ENCODE results near the gene DOCK4. TPM values are rescaled to one million over a fixed set of nuclear protein-coding genes. Genes with fewer than 3 reads are reported as not detected.

The DOCK4 gene
- polyA plus RNA-seq, 3 donors: 20.5 to 27.6 (median 24.6) TPM

DNA sequence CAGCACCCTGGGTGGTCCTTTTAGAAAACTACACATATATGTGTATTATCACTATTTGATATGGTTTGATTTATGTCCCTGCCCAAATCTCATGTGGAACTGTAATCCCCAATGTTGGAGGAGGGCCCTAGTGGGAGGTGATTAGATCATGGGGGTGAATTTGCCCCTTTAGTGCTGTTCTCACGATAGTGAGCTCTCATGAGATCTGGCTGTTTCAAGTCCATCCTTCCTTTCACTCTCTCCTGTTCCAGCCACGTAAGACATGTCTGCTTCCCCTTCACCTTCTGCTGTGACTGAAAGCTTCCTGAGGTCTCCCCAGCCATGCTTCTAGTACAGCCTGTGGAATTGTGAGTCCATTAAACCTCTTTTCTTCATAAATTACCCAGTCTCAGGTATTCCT, 37.3 kb downstream of the DOCK4 start:
- DNase-seq (ENCODE audit: extremely low read depth in 1 of 11, low read depth in 9 of 11, low spot score in 4 of 11): no peak

DNA sequence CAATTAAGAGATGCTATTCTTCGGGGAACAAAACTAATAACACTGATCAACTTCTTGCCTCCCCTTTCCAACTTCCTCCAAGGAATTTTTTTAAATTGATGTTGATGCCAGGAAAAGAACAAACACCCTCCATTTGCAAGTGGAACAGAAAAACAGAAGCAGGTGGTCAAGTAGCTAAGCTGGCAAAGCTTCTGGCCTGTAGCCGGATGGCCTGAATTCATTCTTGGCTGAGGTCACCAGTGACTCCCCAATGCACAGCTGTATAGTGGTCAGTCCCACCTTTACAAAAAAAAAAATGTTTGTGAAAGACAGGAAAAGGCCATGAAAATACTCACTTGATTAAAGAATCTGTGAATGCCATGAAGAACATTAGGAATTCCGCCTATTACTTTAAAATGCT, 39.1 kb downstream of the DOCK4 start:
- DNase-seq (ENCODE audit: extremely low read depth in 1 of 11, low read depth in 9 of 11, low spot score in 4 of 11): no peak

DNA sequence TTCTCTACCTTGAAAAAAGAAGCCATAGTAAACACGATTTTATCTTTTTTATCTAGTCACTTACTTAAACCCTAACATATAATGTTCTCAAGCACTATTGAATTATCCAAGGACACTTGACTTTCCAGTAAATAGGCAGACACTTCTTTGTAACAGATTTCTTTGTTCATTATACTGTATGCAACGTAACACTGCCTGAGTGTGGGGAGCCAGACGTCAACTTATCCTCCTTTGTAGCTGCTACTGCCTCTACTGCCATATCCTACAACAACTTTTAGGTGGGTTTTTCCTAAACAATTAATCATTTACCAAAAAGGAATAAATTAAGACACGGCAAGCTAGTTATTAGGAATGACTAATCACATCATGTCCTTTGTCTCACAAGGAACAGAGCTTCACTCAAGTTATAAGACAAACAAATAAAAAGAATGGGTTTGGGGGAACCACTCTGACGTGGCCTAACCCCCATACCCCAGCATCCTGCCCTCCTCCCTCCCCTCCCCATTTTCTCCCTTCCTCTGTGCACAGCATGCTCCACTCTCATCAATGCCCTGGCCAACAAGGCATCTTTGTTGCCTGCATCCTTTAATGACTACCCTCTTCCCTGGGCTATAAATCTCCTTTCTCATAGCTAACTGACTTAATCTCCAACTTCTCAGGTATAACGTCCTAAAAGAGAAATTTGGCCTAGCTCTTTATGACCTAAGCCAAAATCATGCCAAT, 43.3 kb downstream of the DOCK4 start:
- DNase-seq (ENCODE audit: extremely low read depth in 1 of 11, low read depth in 9 of 11, low spot score in 4 of 11): no peak

DNA sequence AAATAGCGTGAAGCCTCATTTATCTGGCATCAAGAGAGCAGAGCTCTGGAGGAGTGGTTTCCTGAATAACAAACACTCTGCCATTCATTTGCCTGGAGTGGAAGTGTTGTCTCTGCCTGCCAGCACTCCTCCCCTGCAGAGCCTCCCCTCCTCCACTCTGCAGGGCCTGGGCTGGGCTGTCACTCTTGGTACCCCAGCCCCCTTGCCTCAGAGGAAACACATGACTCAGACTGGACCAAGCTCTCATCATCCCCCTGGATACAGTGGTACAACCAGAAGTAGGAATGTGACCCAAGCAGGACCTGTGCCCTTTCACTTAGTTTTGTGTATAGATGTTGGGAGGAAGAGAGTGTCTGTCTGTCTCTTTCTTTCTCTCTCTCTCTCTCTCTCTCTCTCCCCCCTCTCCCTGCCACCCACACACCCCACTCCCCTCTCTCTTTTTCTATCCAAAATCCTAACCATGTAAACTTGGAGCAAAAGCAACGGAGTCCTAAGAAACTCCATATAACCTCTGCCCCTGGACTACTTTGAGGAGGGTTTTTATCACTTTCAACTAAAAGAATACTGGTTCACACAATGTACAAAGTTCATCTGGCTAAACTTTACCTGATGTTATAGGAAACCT, 43.9 kb downstream of the DOCK4 start:
- DNase-seq (ENCODE audit: extremely low read depth in 1 of 11, low read depth in 9 of 11, low spot score in 4 of 11): peak in 9 of 11 donors; percentile 21 to 68 (median 47)

DNA sequence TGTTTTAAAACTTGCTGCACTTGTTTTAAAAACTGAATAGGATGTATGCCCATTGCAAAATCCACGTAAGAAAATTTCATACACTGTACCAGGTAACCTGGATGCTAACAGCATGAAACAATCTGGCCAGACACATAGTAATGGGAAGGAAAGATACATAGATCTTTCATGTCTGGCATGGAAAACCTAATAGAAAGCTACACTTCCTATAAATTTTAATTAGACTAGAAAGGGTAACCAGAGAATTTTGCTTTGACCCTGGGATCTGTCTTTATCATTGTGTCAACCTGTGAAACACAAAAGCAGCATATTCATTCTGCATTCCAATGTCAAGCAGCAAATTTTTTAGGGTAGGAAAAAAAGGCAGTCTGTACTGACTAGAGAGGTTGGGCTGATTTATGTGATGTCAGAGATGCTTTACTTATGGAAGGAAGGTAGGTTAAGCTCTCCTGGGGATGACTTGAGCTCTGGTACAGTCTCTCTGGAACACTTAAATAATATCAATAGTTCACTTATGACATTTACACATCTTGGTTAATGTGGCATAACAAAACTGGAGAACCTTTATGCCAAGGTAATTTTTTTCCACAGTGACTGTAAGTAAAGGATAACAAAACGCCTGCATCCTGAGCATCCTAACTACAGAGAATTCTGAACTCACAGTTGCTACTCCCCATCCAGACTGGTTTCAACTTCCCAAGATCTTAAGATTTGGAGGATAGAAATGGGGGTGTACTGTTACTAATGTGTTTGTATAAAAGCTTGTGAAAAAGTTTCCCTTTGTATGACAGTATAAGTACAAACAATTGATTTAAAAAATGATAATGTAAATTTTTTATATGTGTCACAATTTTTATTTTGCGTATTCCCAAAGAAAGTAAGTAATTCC, 44.7 kb downstream of the DOCK4 start:
- no peak for DNase-seq (ENCODE audit: extremely low read depth in 1 of 11, low read depth in 9 of 11, low spot score in 4 of 11)

DNA sequence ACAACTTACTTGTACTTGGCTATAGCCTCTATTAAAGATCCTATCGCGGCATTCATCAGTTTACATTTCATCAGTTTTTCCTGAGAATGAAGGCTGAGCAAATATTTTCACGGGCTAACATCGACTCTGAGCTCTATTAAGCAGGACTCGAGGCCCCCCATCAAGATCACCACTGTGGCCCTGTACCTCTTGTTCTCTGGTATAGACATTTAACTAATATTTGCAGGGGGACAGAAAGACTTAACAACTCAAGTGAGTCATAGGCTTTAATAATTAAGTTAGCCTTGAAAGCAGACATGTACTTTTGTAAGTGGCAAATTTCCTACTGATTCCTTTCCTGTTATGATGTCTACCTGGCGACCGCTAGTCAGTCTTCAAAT, 45.4 kb downstream of the DOCK4 start:
- no peak for DNase-seq (ENCODE audit: extremely low read depth in 1 of 11, low read depth in 9 of 11, low spot score in 4 of 11)

DNA sequence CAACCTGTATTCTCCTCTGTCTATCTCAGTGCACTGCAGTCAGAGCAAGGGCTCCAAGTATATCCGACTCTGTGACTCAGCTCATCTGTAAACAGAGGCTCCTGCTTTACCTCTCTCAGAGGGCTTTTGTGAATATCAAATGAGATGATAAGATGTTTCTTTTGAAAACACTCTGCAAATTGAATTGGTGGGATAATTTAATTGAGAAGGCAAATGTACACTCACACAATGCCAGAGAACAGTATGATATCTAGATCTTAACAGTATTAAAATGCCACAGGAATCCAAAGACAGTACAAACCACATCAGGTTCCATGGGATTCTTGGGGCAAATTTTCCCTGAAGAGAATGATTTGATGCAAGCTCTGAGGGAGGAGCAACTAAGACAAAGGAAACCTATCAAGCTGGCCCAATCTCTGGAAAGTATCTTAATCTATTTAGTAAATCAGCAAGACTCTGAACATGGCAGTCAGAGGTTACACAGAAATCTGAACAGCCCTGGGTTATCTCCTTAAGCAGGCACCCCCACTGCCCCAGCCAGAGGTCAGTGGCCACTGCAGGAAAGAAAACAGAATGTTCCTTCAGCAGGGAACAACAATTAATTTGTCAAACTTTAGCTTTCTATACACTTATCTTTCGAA, 45.9 kb downstream of the DOCK4 start:
- DNase-seq (ENCODE audit: extremely low read depth in 1 of 11, low read depth in 9 of 11, low spot score in 4 of 11): no peak

DNA sequence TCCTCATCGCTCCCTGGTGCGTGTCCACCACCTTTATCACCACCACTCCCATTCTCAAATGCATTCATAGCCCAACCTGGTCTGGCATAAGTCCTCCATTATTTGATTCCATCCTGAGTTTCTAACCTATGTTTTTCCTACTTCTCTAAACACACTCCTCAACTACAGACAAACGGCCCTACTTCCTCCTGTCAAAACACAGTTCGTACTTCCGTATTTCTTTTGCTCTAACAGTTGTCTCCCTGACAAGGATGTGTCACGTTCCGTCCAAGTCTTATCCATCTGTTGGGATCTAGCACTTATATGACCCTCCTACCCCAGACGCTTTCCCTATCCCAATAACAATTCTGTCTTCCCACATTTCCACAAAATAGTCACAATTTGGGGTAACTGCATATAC, 46.8 kb downstream of the DOCK4 start:
- DNase-seq (ENCODE audit: extremely low read depth in 1 of 11, low read depth in 9 of 11, low spot score in 4 of 11): no peak

DNA sequence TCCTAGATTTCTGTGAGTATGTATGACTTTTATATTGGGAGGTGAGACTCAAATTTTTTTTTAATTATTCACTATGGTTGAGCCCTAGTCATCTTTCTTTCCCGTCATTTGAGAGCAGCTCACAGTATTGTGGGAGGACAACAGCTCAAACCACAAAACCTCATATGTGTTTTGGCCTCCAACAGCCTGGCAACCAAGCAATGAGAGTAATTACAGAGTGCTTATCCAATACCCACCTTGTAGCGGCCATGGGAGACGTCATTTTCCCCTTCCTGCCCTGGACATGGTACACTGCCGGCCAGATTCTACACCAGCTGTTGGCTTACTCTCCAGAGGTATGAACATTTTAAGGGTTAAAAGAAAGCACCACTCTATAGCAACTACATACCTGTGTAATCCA, 49.1 kb downstream of the DOCK4 start:
- no peak for DNase-seq (ENCODE audit: extremely low read depth in 1 of 11, low read depth in 9 of 11, low spot score in 4 of 11)

DNA sequence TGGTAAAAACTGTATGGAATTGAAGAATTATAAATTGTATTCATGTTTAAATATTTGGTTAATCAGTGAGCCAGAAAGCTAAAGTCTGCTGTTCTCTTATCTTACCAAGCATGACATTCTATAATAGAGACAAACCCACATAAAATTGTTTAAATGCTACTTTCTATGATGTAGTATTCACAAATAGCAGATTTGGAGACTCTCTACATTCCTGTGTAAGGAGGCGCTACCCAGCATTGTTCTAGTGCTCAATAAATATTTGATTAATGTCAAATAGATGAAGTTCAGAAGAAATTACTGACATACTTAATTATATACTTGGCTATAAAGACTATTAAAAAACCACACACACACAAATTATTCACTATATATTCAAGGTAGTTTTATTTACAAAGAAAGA, 49.8 kb downstream of the DOCK4 start:
- DNase-seq (ENCODE audit: extremely low read depth in 1 of 11, low read depth in 9 of 11, low spot score in 4 of 11): no peak

DNA sequence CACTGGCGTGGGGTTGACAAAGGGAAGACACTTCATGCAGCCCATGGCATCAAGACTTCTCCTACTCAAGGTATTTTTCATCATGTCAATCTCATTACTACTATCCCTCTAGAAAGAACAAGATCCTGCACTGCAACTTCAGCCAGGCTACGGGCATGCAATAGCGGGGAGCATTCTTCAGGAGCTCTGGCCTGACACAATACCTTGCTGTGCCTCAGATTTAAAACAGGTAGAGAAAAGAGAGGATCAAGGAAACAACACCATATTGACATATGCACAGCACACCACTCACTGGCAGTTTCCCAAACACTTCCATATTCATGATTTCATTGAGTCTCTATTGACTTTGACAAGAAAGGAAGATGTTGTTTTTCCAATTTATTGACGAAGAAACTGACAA, 51.5 kb downstream of the DOCK4 start:
- DNase-seq (ENCODE audit: extremely low read depth in 1 of 11, low read depth in 9 of 11, low spot score in 4 of 11): no peak

DNA sequence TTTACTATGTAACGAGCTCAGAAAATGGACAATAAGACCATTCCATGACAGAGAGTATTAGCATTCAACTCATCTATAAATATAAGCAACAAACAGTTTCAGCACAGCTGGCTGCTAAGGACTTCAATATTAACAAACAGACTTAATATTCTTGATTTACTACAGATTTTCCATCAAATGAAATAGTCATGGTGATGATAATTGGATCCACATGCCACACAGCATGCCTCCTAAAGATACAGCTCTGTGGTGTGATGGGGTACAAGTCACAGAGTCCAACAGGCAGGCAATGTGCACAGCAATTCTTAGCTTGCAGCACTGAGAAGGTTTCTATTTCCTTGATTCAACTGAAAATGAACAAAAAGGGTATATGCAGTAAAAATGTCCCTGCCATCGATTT, 54.0 kb downstream of the DOCK4 start:
- DNase-seq (ENCODE audit: extremely low read depth in 1 of 11, low read depth in 9 of 11, low spot score in 4 of 11): no peak

DNA sequence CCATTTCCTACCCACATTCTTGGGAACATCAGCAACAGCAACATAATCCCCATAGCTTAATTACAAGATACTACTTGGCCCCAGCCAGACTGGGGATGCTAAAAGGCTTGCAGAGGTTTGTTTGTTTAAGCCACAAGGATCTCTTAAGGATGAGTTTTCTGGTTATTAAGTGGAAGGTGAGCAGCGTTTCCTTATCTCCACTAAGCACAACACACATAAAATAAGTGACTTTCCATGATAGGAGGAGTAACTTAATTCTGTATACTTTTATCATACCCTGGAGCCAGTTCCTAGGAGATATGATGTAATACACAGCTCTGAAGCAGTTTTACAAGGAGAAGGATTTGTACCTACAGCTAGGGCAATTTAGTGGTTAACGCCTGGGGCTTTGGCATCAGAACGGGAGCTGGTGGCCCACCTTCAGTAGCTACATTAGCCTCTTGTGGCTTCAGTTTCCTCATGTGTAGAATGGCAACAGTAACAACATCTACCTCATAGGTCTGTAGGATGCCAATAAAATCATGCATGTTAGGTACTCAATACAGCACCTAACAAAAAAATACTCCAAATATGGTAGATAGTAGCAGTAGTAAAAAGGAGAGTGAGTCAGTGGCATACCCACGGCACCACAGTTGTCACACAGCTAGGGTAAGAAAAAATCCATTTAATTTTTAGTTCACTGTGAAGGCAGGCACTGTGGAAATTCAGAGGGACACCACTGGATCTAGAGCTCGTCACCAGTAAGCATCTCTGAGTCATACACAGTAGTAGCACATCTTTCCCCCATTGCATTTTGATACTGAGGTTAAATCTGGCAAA, 55.2 kb downstream of the DOCK4 start:
- no peak for DNase-seq (ENCODE audit: extremely low read depth in 1 of 11, low read depth in 9 of 11, low spot score in 4 of 11)

DNA sequence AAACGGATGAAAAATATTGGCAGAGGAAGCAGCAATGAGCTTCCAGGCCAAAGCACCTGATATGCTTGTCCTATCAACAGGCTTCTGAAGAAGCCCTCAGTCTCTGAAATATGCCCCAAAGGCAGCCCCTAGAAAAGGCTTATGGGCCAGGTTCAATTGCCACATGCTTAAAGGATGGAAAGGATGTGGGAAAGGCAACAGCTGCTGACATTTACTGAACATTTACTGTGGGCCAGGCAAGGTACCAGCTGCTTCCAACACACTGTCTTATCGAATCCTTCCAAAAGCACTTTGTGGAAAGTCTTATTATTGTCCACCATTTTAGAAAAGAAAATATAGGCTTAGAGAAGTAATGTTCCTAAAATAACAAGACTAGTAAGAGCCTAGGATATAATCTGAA, 56.5 kb downstream of the DOCK4 start:
- no peak for DNase-seq (ENCODE audit: extremely low read depth in 1 of 11, low read depth in 9 of 11, low spot score in 4 of 11)

DNA sequence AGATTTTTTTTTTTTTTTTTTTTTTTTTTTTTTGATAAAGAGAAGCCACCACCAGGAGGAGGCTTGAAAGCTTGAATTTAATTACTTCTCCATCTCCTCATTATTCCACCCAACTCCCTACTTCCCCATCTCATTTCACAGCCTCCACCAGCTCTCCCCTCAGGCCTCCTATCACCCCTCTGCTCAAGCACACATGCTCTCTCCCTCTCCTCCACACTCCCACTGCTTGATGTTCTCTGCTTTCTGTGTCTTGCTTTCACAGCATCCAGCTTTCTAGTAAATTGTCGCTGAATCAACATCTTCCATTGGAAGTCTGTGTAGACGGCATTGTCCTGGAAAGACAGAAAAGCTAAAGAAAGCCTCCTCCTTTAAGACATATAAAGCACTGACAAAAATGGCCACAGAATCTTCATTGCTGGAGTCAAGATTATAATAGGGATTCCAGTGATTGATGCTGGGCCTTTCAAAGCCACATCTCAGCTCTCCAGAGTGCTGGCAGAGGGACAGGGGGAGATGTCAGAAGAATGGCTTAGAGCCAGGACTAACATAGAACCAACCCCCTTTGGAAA, 58.3 kb downstream of the DOCK4 start:
- DNase-seq (ENCODE audit: extremely low read depth in 1 of 11, low read depth in 9 of 11, low spot score in 4 of 11): no peak

DNA sequence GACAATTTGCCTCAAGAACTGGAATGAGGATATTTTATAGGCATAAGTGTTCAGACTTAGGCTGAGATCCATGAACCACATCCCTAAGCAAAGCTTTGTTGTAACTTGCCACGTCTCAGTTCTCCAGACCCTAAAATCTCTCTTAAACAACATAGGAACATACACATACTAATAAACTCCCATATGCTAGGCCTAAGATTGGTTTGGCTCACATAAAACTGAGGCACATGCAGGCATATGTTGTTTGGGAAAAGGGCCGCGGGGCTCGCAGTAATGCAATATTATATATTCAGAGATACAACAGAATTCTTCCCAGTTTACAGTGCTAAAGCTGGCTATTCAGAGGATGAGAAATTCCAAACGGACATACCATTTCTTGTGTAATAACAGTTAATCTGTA, 61.0 kb downstream of the DOCK4 start:
- DNase-seq (ENCODE audit: extremely low read depth in 1 of 11, low read depth in 9 of 11, low spot score in 4 of 11): no peak

DNA sequence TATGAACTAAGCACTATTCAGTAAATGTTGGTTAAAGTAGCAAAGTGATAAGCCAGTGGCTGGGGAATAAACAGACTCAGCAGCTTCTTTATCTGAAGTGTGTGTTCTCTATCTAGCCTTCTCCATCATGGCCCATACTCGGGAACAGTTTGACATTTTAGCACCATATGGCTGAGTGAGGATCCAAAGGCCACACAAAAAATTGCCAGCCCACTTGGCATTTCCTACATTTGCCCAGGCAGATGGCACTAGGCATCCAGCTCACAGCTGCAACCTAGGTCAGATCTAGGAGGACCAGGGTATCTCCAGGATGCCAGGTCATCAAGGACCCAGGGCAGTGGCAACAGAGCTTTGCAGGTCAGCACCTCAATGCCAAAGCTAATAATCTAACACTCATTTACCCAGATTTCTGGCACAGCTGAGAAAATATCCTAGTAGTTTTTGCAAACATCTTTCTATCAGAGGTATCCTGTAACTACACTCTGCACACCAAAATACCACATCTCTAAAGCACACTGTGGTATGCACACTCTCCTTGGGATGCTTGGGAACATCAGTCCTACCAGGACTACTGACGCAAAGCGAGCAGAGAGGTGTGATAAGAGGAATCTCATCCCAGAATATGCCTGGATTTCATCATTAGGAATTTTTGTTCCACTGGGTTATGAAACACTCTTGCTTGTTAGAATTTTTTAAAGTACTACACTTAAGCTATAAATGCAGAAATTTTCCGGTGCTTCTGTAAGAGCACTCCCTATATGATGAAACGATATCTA, 61.7 kb downstream of the DOCK4 start:
- DNase-seq (ENCODE audit: extremely low read depth in 1 of 11, low read depth in 9 of 11, low spot score in 4 of 11): no peak

DNA sequence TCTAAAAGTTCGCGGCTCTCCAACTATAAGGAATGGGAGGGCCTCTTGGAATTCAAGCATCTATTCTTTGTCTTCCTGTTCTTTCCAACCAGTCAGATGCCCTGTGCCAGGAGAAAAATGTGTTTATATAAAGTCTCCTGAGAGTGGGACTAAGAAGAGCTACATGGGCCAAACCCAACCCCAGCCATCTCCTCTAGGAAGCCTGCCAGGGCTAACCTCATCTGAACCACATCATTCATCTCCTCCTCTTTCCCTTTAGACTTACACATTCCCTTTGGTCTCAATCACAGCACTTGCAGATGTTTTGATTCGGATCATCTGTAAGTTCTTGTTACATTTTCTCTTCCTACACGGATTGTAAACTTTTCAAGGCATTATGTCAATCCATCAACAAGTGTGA, 62.6 kb downstream of the DOCK4 start:
- no peak for DNase-seq (ENCODE audit: extremely low read depth in 1 of 11, low read depth in 9 of 11, low spot score in 4 of 11)
